Tibial nerve (tissue), 4 donors: ENCODE data around the gene PAN2.

Source experiments
- CTCF ChIP-seq, 5 experiments: fragments of 200-600 bp in 3 of 5; fragments of 450-650 bp in 2 of 5; sonication (generic) in 3 of 5; IDR thresholded peaks; one replicate each; pipeline ENCODE4 v1.5.1; 2016 to 2019; ENCODE audit warnings: antibody characterized with exemption in 5 of 5, mild to moderate bottlenecking in 3 of 5, moderate library complexity in 2 of 5
- EP300 ChIP-seq, 2 donors: sonication (generic); formaldehyde crosslinking; IDR thresholded peaks; one replicate each; pipeline ENCODE4 v1.6.1; 2017; ENCODE audit warnings: antibody characterized with exemption in 2 of 2, mild to moderate bottlenecking in 1 of 2
- POLR2A ChIP-seq, 2 donors: fragments of 450-650 bp; IDR thresholded peaks; one replicate each; pipeline ENCODE4 v1.6.1; 2017; ENCODE audit warnings: antibody characterized with exemption in 2 of 2, mild to moderate bottlenecking in 2 of 2, moderate library complexity in 2 of 2

- TF ChIP-seq POLR2A (IDR thresholded peaks at IDR 0.05) (no peak), CTCF (IDR thresholded peaks at IDR 0.05) (no peak), EP300 (IDR thresholded peaks at IDR 0.05) (no peak)
Measured at GRCh38 chr12:56341616-56342015, 7.8 kb upstream of the PAN2 start.
